GM21529 (cell line): ENCODE results near the gene FZD8.

Experiments
- ATAC-seq: cut with Tn5 transposase; IDR thresholded peaks from one replicate; pipeline ENCODE4 v1.9.1; 2021; ENCODE audit not compliant: unreplicated experiment

FZD8 gene

GRCh38 chr10:35642793-35643114 is 658 bp upstream of the FZD8 start:
- ATAC-seq, result no peak

- ATAC-seq, result peak; percentile 27
These were observed 441 bp downstream of the FZD8 start for GRCh38 chr10:35641676-35642034.

GRCh38 chr10:35640951-35641675 is 983 bp downstream of the FZD8 start:
- peak; percentile 31 for ATAC-seq

- ATAC-seq, result no peak
These were observed 1.6 kb downstream of the FZD8 start for GRCh38 chr10:35640474-35640873.

- no peak for ATAC-seq
These were observed 2.2 kb downstream of the FZD8 start for GRCh38 chr10:35639728-35640401.

- no peak for ATAC-seq
These were observed 2.9 kb downstream of the FZD8 start for GRCh38 chr10:35639021-35639727.

DNA sequence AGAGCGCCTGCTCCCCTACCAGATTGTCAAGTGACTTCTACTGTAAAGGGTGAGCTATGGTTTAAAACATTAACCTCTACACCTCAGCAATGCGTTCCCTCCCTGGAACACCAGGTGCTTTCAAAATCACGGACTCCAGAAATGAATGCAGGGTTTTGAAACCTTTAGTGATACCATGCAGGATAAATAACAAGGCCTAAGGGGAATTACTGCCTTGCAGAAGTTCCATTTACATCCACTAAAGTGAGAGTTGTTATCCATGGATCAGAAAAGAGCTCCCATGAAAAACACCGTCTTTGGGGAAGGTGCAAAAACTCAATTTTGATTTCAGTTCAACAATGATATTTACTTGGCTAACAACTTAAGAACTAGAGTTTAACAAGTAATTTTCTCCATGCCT is 4.0 kb downstream of the FZD8 start:
- no peak for ATAC-seq

GRCh38 chr10:35637462-35637861 is 4.6 kb downstream of the FZD8 start:
- ATAC-seq, result no peak

DNA sequence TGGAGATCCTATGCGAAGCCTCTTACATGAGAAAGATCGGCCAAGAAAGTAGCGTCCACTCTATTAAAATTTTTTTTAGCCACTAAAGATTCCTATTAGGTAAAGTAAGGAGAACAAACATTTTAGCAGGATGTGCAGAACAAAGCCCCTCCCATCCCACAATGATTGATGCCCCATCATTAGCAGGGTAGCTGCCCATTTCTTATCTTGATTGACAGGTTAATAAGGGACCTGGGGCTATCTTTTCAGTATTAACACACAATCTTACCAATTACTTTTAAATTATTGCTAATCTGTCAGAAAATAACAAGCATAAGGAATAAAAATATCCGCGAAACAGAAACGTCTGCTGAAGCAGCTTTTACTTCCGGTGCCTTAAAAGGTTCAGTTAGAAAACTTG is 5.1 kb downstream of the FZD8 start:
- ATAC-seq, result no peak

DNA sequence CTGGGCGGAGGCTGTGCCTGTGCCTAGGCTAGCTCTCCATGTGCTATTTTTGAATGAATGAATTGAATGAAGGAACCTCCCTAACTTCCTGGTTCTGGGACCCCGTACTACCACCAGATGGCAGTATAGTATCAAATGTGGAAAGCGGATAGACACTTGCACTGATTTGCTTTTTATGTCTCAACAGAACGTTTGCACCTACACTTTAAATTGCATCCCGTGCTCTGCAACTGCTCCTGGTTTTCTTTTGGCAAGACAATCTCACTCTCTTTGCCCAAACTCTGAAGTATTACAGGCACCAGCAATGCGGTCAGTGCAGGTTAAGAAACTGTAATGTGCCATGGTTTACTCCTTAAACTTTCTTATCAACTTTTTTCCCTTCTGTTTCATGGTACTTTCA is 6.5 kb downstream of the FZD8 start:
- peak; percentile 83 for ATAC-seq

DNA sequence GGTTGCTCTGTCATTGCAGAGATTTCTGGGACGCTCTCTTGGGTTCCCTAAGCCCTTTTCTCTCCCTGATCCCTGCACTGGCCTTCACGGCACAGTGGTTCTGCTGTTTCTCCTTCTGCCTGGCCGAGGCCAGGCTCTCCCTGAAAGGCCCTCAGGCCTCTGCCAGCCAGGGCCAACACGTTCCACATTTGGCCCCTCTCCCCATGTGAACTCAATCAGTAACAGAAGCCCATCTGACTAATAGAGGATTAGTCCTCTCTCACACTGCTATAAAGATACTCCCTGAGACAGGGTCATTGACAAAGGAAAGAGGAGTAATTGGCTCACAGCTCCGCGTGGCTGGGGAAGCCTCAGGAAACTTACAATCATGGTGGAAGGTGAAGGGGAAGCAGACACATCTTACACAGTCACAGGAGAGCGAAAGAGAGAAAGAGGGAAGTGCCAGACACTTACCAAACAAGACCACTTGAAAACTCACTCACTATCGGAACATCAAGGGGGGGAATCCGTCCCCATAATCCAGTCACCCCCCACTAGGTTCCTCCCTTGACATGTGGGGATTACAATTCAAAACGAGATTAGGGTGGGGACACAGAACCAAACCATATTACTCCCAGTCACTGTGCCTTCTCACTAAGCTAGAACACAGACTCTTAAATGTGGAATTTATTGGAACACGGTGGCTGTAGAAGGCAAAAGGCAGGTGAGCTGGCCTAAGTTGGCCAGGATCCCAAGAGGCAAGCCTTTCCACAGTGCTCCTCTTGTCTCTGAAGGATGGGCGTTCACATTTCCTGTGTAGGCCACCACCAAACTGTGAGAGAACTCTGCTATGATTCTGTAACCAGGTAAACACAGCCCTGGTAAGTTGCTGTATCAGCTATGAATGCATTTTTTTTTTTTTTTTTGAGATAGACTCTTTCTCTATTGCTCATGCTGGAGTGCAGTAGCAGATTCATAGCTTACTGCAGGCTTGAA is 8.8 kb downstream of the FZD8 start:
- no peak for ATAC-seq

GRCh38 chr10:35632027-35632426 is 10.1 kb downstream of the FZD8 start:
- ATAC-seq, result no peak

- no peak for ATAC-seq
These were observed 10.7 kb downstream of the FZD8 start for GRCh38 chr10:35631404-35631803.

GRCh38 chr10:35626971-35627507 is 15.1 kb downstream of the FZD8 start:
- no peak for ATAC-seq

- no peak for ATAC-seq
These were observed 27.8 kb downstream of the FZD8 start for GRCh38 chr10:35614312-35614711.

DNA sequence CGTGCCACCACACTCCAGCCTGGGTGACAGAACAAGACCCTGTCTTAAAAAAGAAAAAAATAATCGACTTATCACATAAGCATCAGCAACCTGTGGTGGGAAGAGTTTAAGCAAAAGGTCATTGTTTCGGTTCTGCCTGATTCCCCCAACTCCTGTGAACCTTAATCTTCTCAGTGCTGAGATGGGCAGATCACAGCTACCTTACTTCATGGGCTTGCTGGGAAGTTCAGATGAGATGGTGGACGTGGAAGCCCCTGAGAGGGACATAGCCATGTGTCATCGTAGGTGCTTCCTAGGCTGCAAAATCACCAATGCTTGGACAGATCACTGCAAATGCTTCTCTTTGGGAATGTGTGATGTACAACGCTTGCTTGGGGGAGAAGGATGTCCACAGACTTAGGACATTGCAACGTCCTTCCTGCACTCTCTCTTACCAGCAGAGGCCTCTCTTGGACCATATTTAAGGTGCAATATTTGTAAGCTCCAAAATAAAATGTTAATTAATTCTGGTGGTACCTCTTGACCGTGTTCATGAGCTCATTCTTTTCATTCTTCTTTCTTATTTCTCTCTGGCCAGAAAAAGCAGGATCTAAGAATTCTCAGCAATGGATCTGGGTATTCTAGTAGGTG is 28.4 kb downstream of the FZD8 start:
- no peak for ATAC-seq

DNA sequence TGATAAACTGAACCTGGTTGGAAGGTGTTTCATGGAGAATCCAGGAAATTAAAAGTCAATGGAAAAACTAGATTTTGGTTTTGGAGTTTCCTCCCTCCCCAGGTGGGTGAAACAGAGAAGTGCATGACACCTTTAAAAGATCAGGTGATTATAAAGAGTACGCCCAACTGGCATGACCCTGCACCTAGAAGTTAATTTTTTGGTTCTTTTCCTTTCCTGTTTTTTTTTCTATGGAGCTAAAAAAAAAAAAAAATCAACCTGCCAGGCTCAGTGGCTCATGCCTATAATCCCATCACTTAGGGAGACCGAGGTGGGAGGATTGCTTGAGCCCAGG is 29.0 kb downstream of the FZD8 start:
- no peak for ATAC-seq

DNA sequence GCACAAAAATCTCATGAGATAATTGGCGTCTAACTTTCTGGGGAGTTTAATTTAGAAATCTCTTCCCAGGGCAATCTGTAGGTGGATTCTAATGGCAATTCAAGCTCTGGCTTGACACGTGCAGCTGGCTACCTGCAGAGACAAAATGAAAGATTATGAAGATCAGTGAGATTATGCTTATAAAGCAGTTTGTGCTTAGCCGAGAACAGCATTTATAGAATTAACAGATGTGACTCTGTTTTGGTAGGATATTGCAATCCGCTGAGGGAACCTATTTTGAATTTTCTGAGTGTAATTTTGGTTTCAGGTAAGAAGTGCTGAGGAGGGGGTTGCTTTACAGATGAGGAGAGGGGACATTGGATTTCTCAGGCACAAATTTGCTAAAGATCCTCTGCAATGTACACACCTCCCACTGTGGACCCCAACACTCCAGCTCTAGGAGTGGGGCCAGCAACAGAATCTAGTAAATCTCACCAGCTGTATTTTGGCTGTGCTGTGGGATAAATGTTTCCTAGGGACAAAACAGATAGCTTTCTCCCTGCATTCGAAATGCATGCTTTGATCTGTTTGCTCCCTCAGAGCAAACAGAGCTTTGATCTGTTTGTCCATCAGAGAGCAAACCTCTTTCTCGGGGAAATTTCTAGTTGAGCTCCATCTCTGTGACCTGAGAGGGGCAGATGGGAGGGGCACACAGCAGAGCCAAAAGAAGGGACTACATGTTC is 29.6 kb downstream of the FZD8 start:
- ATAC-seq, result no peak

DNA sequence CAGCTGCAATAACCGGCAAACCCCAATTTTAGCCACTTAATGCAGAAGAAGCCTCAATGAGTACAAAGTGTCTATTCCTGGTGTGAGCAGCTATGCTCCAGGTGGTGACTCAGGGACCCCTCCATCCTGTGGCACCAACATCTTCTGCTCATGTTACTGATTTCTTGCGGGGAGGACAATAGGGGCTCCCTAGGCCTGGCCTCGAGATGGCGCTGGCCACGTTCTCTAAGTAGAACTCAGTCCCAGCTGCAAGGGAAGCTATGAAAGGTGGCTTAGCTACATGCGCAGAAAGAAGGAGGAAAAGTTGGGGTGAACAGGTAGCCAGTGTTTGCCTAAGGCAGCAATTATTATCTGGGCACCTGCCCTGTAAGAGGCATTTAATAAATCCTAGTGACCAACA is 30.3 kb downstream of the FZD8 start:
- no peak for ATAC-seq

DNA sequence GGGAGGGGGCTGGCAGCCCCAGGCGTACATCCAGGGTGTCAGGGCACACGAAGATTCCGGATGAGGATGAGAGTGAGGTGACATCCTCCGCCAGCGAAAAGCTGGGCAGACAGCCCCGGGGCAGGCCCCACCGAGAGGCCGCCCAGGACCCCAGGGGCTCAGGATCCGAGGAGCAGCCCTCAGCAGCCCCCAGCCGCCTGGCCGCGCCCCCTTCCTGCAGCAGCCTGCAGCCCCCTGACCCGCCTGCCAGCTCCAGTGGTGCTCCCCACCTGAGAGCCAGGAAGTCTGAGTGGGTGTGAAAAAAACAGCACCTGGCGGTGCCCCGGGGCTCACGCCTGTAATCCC is 33.8 kb downstream of the FZD8 start:
- no peak for ATAC-seq
